Rectal smooth muscle tissue (tissue), 1 donor: Measurements from ENCODE around the gene SLC35F3.

ENCODE experiments used
- H3K27ac ChIP-seq: one replicate; pipeline ENCODE4 v1.7.0; 2013; ENCODE audit warnings: low read depth, low read length, inconsistent platforms
- H3K27me3 ChIP-seq: one replicate; pipeline ENCODE4 v1.7.0; 2013; ENCODE audit warnings: low read length; ENCODE audit not compliant: control insufficient read depth, insufficient read depth
- H3K36me3 ChIP-seq: one replicate; pipeline ENCODE4 v1.7.0; 2013; ENCODE audit warnings: low read length; ENCODE audit not compliant: control insufficient read depth, insufficient read depth
- H3K4me1 ChIP-seq: one replicate; pipeline ENCODE4 v1.7.0; 2013; ENCODE audit warnings: low read length; ENCODE audit not compliant: control insufficient read depth, insufficient read depth
- H3K4me3 ChIP-seq: one replicate; pipeline ENCODE4 v1.7.0; 2013; ENCODE audit warnings: low read length
- H3K9ac ChIP-seq: one replicate; pipeline ENCODE4 v1.7.0; 2013; ENCODE audit warnings: low read length

SLC35F3 gene

GRCh38 chr1:233919786-233920185 lies 15.3 kb downstream of the SLC35F3 start:
- Histone ChIP-seq H3K27me3 (no peaks in the 10 kb centered on the region), H3K4me3 (no peak overlapping the region), H3K9ac (no peak overlapping the region)

GRCh38 chr1:233928123-233928522 lies 23.6 kb downstream of the SLC35F3 start:
- H3K4me1 ChIP-seq = no peaks in the 10 kb centered on the region
- no peaks in the 10 kb centered on the region for H3K36me3 ChIP-seq
- no peaks in the 10 kb centered on the region for H3K27me3 ChIP-seq
- no peak overlapping the region for H3K27ac ChIP-seq
- no peak overlapping the region for H3K9ac ChIP-seq
- H3K4me3 ChIP-seq = no peak overlapping the region

More at GRCh38 chr1:233919786-233920185, 15.3 kb downstream of the SLC35F3 start:
- H3K36me3 ChIP-seq = no peaks in the 10 kb centered on the region
- H3K4me1 ChIP-seq = no peaks in the 10 kb centered on the region
- no peak overlapping the region for H3K27ac ChIP-seq

DNA sequence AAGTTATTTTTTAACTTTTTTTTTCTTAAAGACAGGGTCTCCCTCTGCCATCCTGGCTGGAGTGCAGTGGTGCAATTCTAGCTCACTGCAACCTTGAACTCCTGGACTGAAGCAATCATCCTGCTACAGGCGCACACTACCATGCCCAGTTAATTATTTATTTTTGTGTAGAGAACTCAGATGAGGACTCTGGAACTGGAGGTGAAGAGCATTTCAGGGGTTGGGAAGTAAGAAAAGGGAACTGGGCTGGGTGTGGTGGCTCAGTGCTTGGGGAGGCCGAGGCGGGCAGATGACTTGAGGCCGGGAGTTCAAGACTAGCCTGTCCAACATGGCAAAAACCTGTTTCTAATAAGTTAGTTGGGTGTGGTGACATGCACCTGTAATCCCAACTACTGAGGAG lies 28.9 kb downstream of the SLC35F3 start:
- Histone ChIP-seq H3K27ac (no peak overlapping the region), H3K4me3 (no peak overlapping the region), H3K36me3 (no peaks in the 10 kb centered on the region), H3K27me3 (no peaks in the 10 kb centered on the region), H3K4me1 (no peaks in the 10 kb centered on the region), H3K9ac (no peak overlapping the region)

DNA sequence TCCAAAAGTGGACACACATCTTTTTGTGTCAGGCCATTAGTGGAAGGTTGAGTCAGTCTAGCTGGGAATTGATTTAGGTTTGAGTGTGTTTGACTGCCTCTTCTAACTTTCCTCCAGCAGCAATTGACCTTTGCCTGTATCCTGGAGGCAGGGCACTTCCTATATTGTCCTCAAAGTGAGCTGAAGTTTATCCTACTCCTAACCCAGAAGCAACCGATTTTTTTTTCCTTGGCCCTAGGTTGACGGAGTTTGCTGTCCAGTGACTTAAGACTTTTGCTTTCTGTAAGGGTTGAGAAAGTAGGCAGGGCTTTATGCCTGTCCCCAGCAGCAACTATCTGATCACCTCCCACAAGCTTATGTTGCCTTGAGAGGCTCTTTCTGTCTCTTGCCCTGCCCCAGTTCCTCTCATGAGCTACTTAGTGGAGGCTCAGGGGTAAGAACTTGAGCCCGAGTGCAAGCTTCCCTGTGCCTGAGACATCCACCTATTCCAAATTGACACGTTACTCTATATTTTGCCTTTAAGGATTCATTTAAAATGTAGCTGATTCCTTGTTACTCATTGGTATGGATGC lies 30.9 kb downstream of the SLC35F3 start:
- H3K4me3 ChIP-seq = no peak overlapping the region
- no peak overlapping the region for H3K27ac ChIP-seq
- no peaks in the 10 kb centered on the region for H3K27me3 ChIP-seq
- no peaks in the 10 kb centered on the region for H3K4me1 ChIP-seq
- no peak overlapping the region for H3K9ac ChIP-seq
- H3K36me3 ChIP-seq = no peaks in the 10 kb centered on the region

DNA sequence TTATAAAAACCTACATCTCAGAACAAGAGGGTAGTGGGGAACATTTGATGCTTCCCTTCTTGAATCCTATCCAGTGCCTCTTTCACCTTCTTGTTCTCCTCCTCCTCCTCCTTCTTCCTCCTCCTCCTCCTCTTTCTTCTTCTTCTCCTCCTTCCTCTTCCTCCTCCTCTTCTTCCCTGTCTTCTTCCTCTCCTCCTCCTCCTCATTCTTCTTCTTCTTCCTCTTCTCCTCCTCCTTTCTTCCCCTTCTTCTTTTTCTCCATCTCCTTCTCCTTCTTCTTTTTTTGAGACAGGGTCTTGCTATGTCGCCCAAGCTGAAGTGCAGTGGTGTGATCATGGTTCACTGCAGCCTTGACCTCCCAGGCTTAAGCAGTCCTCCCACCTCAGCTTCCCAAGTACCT lies 31.9 kb downstream of the SLC35F3 start:
- no peak overlapping the region for H3K27ac ChIP-seq
- H3K4me1 ChIP-seq = no peaks in the 10 kb centered on the region
- H3K9ac ChIP-seq = no peak overlapping the region
- no peaks in the 10 kb centered on the region for H3K27me3 ChIP-seq
- H3K36me3 ChIP-seq = no peaks in the 10 kb centered on the region
- H3K4me3 ChIP-seq = no peak overlapping the region

GRCh38 chr1:233936842-233937241 lies 32.4 kb downstream of the SLC35F3 start:
- Histone ChIP-seq H3K9ac (no peak overlapping the region), H3K27me3 (no peaks in the 10 kb centered on the region), H3K36me3 (no peaks in the 10 kb centered on the region), H3K27ac (no peak overlapping the region), H3K4me3 (no peak overlapping the region), H3K4me1 (no peaks in the 10 kb centered on the region)

DNA sequence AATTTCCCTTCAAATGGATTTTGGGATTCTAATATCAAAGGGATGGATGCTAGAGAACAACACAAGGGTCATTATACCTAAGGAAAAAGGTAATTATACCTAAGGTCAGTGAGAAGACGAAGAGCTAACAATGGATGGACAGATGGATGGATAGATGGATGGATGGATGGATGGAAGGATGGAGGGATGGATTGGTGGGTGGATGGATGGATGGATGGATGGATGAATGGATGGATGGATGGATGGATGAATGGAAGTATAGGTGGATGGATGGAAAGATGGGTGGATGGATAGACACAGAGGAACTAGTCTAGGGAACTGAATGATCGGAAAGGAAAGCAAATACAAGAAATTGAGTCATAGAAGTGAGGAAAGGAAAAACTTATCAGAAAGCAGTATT lies 34.0 kb downstream of the SLC35F3 start:
- no peak overlapping the region for H3K27ac ChIP-seq
- no peaks in the 10 kb centered on the region for H3K4me1 ChIP-seq
- no peak overlapping the region for H3K4me3 ChIP-seq
- H3K27me3 ChIP-seq = no peaks in the 10 kb centered on the region
- H3K36me3 ChIP-seq = no peaks in the 10 kb centered on the region
- H3K9ac ChIP-seq = no peak overlapping the region

DNA sequence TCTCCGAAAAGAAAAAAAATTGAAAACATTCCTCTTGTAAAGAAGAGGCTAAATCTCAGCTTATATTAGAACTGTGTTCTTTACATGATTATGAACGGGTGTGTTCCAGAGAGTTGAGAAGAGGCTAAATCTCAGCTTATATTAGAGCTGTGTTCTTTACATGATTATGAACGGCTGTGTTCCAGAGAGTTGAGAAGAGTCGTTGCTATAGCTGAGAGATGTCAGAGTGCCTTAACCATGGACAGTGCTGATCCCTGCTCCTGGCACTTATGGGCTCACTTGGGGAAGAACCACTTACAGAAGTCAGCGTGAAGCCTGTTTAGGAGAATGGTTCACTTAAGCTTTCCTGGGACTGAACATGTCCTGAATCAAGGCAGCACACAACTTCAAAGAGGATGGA lies 35.0 kb downstream of the SLC35F3 start:
- no peaks in the 10 kb centered on the region for H3K27me3 ChIP-seq
- no peak overlapping the region for H3K9ac ChIP-seq
- H3K4me3 ChIP-seq = no peak overlapping the region
- H3K36me3 ChIP-seq = no peaks in the 10 kb centered on the region
- H3K4me1 ChIP-seq = no peaks in the 10 kb centered on the region
- H3K27ac ChIP-seq = no peak overlapping the region

- Histone ChIP-seq H3K4me3 (no peak overlapping the region), H3K27ac (no peak overlapping the region), H3K4me1 (no peaks in the 10 kb centered on the region), H3K27me3 (no peaks in the 10 kb centered on the region), H3K36me3 (no peaks in the 10 kb centered on the region), H3K9ac (no peak overlapping the region)
Observed at GRCh38 chr1:233940908-233941307, 36.4 kb downstream of the SLC35F3 start.

GRCh38 chr1:233944601-233945000 lies 40.1 kb downstream of the SLC35F3 start:
- no peaks in the 10 kb centered on the region for H3K36me3 ChIP-seq
- no peaks in the 10 kb centered on the region for H3K4me1 ChIP-seq
- no peaks in the 10 kb centered on the region for H3K27me3 ChIP-seq
- no peak overlapping the region for H3K27ac ChIP-seq
- no peak overlapping the region for H3K4me3 ChIP-seq
- H3K9ac ChIP-seq = no peak overlapping the region

GRCh38 chr1:233945573-233945972 lies 41.1 kb downstream of the SLC35F3 start:
- Histone ChIP-seq H3K9ac (no peak overlapping the region), H3K27ac (no peak overlapping the region), H3K4me1 (no peaks in the 10 kb centered on the region), H3K4me3 (no peak overlapping the region), H3K36me3 (no peaks in the 10 kb centered on the region), H3K27me3 (no peaks in the 10 kb centered on the region)

GRCh38 chr1:233945979-233946378 lies 41.5 kb downstream of the SLC35F3 start:
- Histone ChIP-seq H3K36me3 (no peaks in the 10 kb centered on the region), H3K27me3 (no peaks in the 10 kb centered on the region), H3K27ac (no peak overlapping the region), H3K9ac (no peak overlapping the region), H3K4me3 (no peak overlapping the region), H3K4me1 (no peaks in the 10 kb centered on the region)

DNA sequence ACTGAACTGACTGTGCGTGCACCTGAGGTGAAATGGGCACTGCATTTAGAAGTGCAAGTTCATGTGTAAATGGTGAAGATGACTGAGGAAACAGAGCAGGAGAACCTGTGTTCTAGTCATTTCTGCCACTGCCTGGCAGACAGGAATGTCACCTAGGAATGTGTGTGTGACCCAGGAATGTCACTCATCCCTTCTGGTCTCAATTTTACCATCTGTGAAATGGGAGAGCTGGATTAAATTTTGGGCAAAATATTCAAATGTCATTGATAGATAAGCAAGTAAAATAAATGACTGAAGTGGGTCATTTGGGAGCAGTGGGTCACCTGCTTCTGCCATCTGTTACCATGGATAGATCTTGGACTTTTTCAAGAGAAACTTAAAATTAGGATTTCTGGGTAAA lies 42.2 kb downstream of the SLC35F3 start:
- no peaks in the 10 kb centered on the region for H3K4me1 ChIP-seq

More for the DNA sequence above, 42.2 kb downstream of the SLC35F3 start:
- H3K27me3 ChIP-seq = no peaks in the 10 kb centered on the region
- H3K4me3 ChIP-seq = no peak overlapping the region
- no peaks in the 10 kb centered on the region for H3K36me3 ChIP-seq
- H3K9ac ChIP-seq = no peak overlapping the region
- H3K27ac ChIP-seq = no peak overlapping the region
